Astrocyte (in vitro differentiated cells and primary cell): ENCODE results near the gene COG5. TPM values are rescaled to one million over a fixed set of nuclear protein-coding genes. Genes with fewer than 3 reads are reported as not detected.

ENCODE experiments used
- DNase-seq: peaks from one replicate; pipeline ENCODE4 v3.0.0-alpha.2; 2010; ENCODE audit warnings: low read depth
- FAIRE-seq: peaks from 2 replicates; lab custom pipeline; 2011; peaks lifted over from hg19 to GRCh38; lab: Jason Lieb, UNC
- H2AFZ ChIP-seq: 2 replicates; pipeline ENCODE4 v1.6.0; 2012; ENCODE audit warnings: low read depth, low read length, inconsistent platforms
- H3K27ac ChIP-seq: 2 replicates; pipeline ENCODE4 v1.5.1; 2011; ENCODE audit warnings: low read depth, low read length, inconsistent platforms
- H3K27me3 ChIP-seq: 2 replicates; pipeline ENCODE4 v1.6.0; 2011; ENCODE audit warnings: low read length, inconsistent platforms; ENCODE audit not compliant: insufficient read depth
- H3K36me3 ChIP-seq: 2 replicates; pipeline ENCODE4 v1.5.1; 2011; ENCODE audit warnings: low read length, inconsistent platforms; ENCODE audit not compliant: insufficient read depth
- H3K4me1 ChIP-seq: 2 replicates; pipeline ENCODE4 v1.5.1; 2011; ENCODE audit warnings: low read length, inconsistent platforms; ENCODE audit not compliant: insufficient read depth
- H3K4me2 ChIP-seq: 2 replicates; pipeline ENCODE4 v1.6.0; 2012; ENCODE audit warnings: low read length, inconsistent platforms
- H3K4me3 ChIP-seq: 2 replicates; pipeline ENCODE4 v1.5.1; 2011; ENCODE audit warnings: low read depth, mild to moderate bottlenecking, low read length, inconsistent platforms; ENCODE audit not compliant: insufficient read depth
- H3K79me2 ChIP-seq: 2 replicates; pipeline ENCODE4 v1.6.0; 2012; ENCODE audit warnings: mild to moderate bottlenecking, low read length, inconsistent platforms; ENCODE audit not compliant: insufficient read depth
- H3K9ac ChIP-seq: 2 replicates; pipeline ENCODE4 v1.6.0; 2012; ENCODE audit warnings: mild to moderate bottlenecking, low read length, inconsistent platforms
- H3K9me3 ChIP-seq: 2 replicates; pipeline ENCODE4 v1.5.1; 2012; ENCODE audit warnings: low read depth, mild to moderate bottlenecking, low read length, inconsistent platforms; ENCODE audit not compliant: insufficient read depth
- H4K20me1 ChIP-seq: 2 replicates; pipeline ENCODE4 v1.6.0; 2012; ENCODE audit warnings: low read length, inconsistent platforms; ENCODE audit not compliant: insufficient read depth
- H3K27ac Mint-ChIP-seq: one replicate; pipeline ENCODE4 v1.8.0; 2021; ENCODE audit warnings: mild to moderate bottlenecking, mixed read lengths; ENCODE audit not compliant: unreplicated experiment
- H3K27me3 Mint-ChIP-seq: one replicate; pipeline ENCODE4 v1.8.0; 2021; ENCODE audit warnings: low read depth, mixed read lengths; ENCODE audit not compliant: unreplicated experiment
- H3K36me3 Mint-ChIP-seq: one replicate; pipeline ENCODE4 v1.8.0; 2021; ENCODE audit warnings: low read depth, mixed read lengths; ENCODE audit not compliant: unreplicated experiment
- H3K4me1 Mint-ChIP-seq: one replicate; pipeline ENCODE4 v1.8.0; 2021; ENCODE audit warnings: low read depth, mixed read lengths; ENCODE audit not compliant: unreplicated experiment
- H3K4me3 Mint-ChIP-seq: one replicate; pipeline ENCODE4 v1.8.0; 2021; ENCODE audit warnings: mild to moderate bottlenecking, moderate library complexity, mixed read lengths; ENCODE audit not compliant: unreplicated experiment
- H3K9me3 Mint-ChIP-seq: one replicate; pipeline ENCODE4 v1.8.0; 2021; ENCODE audit warnings: mild to moderate bottlenecking, mixed read lengths; ENCODE audit not compliant: unreplicated experiment
- EZH2 ChIP-seq: IDR thresholded peaks from 2 replicates; pipeline ENCODE4 v1.6.1; 2012; ENCODE audit warnings: mild to moderate bottlenecking, low read length, inconsistent platforms; ENCODE audit not compliant: insufficient read depth
- total RNA-seq: library from RNA; stranded (reverse); gene quantifications from 2 replicates; pipeline ENCODE4 v1.2.1, GENCODE V29; 2021
- TF ChIP-seq, protein P1 (sequence below): IDR thresholded peaks from 2 replicates; pipeline ENCODE4 v1.5.1; 2011; ENCODE audit warnings: low read depth, mild to moderate bottlenecking, inconsistent platforms, low read length, moderate library complexity; ENCODE audit not compliant: insufficient read depth

The COG5 gene
- total RNA-seq, 1 donor from 2014 or later = 57.1 TPM

DNA sequence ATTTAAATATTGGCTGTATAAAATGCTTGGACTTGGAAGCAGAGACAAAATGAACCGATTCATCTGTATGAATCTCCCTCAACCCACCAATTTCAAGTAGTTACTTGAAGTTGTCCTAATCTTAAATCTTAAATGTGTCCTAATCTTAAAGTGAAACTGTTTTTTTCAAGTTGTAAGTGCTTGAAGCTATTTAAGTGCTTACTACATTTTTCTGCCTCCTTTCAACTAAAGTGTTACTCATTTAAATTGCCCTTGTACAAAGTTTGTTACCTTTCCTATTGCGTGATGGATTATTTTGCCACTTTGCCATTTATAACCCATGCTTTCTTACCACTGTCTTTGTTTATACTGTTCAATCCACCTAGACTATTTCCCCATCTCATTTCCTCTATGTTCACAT is 19.2 kb upstream of the COG5 start:
- TF ChIP-seq EZH2 = no peak
- TF ChIP-seq, protein P1, sequence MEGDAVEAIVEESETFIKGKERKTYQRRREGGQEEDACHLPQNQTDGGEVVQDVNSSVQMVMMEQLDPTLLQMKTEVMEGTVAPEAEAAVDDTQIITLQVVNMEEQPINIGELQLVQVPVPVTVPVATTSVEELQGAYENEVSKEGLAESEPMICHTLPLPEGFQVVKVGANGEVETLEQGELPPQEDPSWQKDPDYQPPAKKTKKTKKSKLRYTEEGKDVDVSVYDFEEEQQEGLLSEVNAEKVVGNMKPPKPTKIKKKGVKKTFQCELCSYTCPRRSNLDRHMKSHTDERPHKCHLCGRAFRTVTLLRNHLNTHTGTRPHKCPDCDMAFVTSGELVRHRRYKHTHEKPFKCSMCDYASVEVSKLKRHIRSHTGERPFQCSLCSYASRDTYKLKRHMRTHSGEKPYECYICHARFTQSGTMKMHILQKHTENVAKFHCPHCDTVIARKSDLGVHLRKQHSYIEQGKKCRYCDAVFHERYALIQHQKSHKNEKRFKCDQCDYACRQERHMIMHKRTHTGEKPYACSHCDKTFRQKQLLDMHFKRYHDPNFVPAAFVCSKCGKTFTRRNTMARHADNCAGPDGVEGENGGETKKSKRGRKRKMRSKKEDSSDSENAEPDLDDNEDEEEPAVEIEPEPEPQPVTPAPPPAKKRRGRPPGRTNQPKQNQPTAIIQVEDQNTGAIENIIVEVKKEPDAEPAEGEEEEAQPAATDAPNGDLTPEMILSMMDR = no peak
- Histone ChIP-seq H4K20me1 (peaks cover 3% of the 10 kb centered on the region), H3K9ac (no peak overlapping the region), H3K4me3 (no peak overlapping the region), H3K79me2 (peaks cover 55% of the 10 kb centered on the region), H2AFZ (no peak overlapping the region), H3K27ac (no peak overlapping the region), H3K4me2 (no peak overlapping the region), H3K4me1 (peaks cover 7% of the 10 kb centered on the region), H3K9me3 (no peaks in the 10 kb centered on the region), H3K27me3 (no peaks in the 10 kb centered on the region), H3K36me3 (peaks cover 8% of the 10 kb centered on the region)
- DNase-seq (peak; percentile 11), FAIRE-seq (no peak)
- Mint-ChIP-seq H3K4me3 (no peak overlapping the region), H3K27me3 (no peaks in the 10 kb centered on the region), H3K9me3 (no peaks in the 10 kb centered on the region), H3K36me3 (peaks cover 6% of the 10 kb centered on the region), H3K4me1 (peaks cover 7% of the 10 kb centered on the region), H3K27ac (no peak overlapping the region)

DNA sequence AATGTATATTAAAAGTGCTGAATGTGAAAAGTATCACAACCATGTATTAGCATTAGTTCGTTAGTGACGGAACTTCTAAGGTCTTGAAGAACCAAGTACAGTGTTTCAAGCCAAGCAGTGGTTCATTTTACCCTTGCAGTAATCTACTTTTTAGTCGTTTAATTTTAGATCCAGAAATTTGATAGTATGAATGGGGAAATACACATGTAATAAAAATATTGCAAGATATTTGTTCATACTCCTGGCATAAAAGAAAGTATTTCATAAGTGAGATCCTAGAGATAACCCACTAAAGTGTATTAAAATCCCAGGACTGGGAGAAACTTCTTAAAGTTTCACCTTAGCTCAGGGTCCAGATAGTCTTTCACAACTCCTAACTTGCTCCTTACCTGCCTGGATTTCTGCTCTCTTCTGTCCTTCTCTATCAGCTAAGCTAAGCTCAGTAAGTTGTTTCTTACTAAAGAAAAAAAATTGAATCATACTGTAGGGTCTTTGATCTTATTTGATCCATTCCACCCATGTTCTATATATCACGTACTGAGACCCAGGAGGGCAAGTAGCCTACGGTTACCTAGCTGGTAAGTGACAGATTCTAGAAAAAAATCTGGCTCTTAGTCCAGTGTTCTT is 17.8 kb upstream of the COG5 start:
- H3K36me3 ChIP-seq = peaks cover 8% of the 10 kb centered on the region
- no peak for DNase-seq
- H3K27ac Mint-ChIP-seq = peak overlapping the region; percentile 44
- H3K27ac ChIP-seq = no peak overlapping the region
- peak overlapping the region; percentile 92 for H3K9ac ChIP-seq
- H3K9me3 ChIP-seq = no peaks in the 10 kb centered on the region
- no peak for FAIRE-seq
- H3K36me3 Mint-ChIP-seq = peaks cover 2% of the 10 kb centered on the region
- peaks cover 7% of the 10 kb centered on the region for H3K4me1 ChIP-seq
- H3K27me3 ChIP-seq = no peaks in the 10 kb centered on the region
- H3K4me2 ChIP-seq = peak overlapping the region; percentile 91
- H3K9me3 Mint-ChIP-seq = no peaks in the 10 kb centered on the region
- TF ChIP-seq, protein P1 = no peak
- TF ChIP-seq EZH2 = no peak
- peaks cover 52% of the 10 kb centered on the region for H3K79me2 ChIP-seq
- H3K4me3 Mint-ChIP-seq = peak overlapping the region; percentile 88
- no peaks in the 10 kb centered on the region for H3K27me3 Mint-ChIP-seq
- peaks cover 3% of the 10 kb centered on the region for H4K20me1 ChIP-seq
- H3K4me3 ChIP-seq = peak overlapping the region; percentile 87
- no peak overlapping the region for H2AFZ ChIP-seq
- H3K4me1 Mint-ChIP-seq = peaks cover 7% of the 10 kb centered on the region

DNA sequence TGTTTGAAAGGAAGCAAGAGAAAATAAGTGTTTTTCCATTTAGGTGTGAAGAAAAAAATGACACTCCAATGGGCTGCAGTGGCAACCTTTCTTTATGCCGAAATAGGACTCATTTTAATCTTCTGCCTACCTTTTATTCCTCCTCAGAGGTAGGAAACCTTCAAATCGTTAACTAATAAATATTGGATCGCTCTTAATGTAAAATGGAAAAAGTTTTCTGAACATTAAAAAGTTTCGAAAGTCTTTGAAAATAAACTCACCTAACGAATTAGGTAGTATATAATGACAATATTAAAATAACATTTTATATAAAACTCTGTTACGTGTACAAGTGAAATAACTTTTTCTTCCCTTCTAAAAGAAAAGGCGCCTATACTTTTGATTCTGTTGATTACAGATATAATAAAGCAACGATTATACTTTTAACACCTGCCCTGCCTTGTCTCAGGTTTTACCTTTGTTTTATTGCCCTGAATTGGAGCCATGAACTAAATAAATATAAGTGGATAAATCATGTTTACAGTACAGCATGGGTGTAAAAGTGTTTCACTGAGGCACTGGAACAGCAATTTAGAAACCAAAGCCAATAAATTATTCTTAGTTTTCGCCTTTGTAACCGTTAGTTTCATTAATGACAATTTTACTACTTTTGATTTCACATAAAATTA is 17.1 kb upstream of the COG5 start:
- no peaks in the 10 kb centered on the region for H4K20me1 ChIP-seq
- peaks cover 8% of the 10 kb centered on the region for H3K36me3 ChIP-seq
- Mint-ChIP-seq H3K36me3 (peaks cover 2% of the 10 kb centered on the region), H3K4me1 (peaks cover 7% of the 10 kb centered on the region), H3K9me3 (no peaks in the 10 kb centered on the region), H3K4me3 (peak overlapping the region; percentile 88), H3K27me3 (no peaks in the 10 kb centered on the region), H3K27ac (peak overlapping the region; percentile 41)
- H3K27me3 ChIP-seq = no peaks in the 10 kb centered on the region
- TF ChIP-seq, protein P1 = no peak
- no peak for TF ChIP-seq EZH2
- H3K27ac ChIP-seq = peak overlapping the region; percentile 88
- no peak for FAIRE-seq
- H3K4me2 ChIP-seq = peak overlapping the region; percentile 91
- H3K9me3 ChIP-seq = no peaks in the 10 kb centered on the region
- peak overlapping the region; percentile 96 for H2AFZ ChIP-seq
- DNase-seq = no peak
- peaks cover 7% of the 10 kb centered on the region for H3K4me1 ChIP-seq
- peak overlapping the region; percentile 92 for H3K9ac ChIP-seq
- peak overlapping the region; percentile 87 for H3K4me3 ChIP-seq
- H3K79me2 ChIP-seq = peaks cover 47% of the 10 kb centered on the region
